NB4 (cell line): ENCODE results near the gene METTL4.

ENCODE experiments used
- MYC ChIP-seq: IDR thresholded peaks from 2 replicates; pipeline ENCODE4 v1.6.1; 2011; ENCODE audit warnings: low read depth, low read length
- POLR2A ChIP-seq: IDR thresholded peaks from 2 replicates; pipeline ENCODE4 v1.6.1; 2011; ENCODE audit warnings: mild to moderate bottlenecking; ENCODE audit not compliant: insufficient read length; ENCODE audit errors: extremely low read depth
- TF ChIP-seq, protein P1 (sequence below): IDR thresholded peaks from one replicate; pipeline ENCODE4 v1.5.1; 2012; ENCODE audit warnings: low read depth, low read length
- TF ChIP-seq, protein P2 (sequence below): IDR thresholded peaks from 2 replicates; pipeline ENCODE4 v1.6.1; 2011; ENCODE audit warnings: low read depth, low read length

DNA sequence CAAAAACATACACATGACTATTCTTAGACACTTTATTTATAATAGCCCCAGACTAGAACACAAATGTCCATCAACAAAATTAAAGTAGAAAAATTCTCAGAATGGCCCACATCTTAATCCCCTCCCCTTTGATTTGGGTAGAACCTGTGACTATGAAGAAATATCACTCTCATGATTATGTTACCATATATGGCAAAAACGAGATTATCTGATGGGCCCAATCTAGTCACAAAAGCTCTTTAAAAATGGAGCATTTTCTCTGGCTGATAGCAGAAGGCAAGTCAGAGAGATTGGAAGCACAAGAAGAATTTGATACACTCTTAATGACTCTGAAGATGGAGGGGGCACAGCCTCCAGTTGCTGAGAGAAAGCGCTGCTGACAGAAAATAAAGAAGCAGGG lies 39.6 kb downstream of the METTL4 start:
- TF ChIP-seq POLR2A = no peak
- TF ChIP-seq, protein P1, sequence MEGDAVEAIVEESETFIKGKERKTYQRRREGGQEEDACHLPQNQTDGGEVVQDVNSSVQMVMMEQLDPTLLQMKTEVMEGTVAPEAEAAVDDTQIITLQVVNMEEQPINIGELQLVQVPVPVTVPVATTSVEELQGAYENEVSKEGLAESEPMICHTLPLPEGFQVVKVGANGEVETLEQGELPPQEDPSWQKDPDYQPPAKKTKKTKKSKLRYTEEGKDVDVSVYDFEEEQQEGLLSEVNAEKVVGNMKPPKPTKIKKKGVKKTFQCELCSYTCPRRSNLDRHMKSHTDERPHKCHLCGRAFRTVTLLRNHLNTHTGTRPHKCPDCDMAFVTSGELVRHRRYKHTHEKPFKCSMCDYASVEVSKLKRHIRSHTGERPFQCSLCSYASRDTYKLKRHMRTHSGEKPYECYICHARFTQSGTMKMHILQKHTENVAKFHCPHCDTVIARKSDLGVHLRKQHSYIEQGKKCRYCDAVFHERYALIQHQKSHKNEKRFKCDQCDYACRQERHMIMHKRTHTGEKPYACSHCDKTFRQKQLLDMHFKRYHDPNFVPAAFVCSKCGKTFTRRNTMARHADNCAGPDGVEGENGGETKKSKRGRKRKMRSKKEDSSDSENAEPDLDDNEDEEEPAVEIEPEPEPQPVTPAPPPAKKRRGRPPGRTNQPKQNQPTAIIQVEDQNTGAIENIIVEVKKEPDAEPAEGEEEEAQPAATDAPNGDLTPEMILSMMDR = no peak
- TF ChIP-seq, protein P2, sequence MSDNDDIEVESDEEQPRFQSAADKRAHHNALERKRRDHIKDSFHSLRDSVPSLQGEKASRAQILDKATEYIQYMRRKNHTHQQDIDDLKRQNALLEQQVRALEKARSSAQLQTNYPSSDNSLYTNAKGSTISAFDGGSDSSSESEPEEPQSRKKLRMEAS = no peak
- no peak for TF ChIP-seq MYC
